GM12865 (cell line): ENCODE results near the gene NCF2.

Source experiments
- DNase-seq: peaks from one replicate; pipeline ENCODE4 v3.0.0; 2010; ENCODE audit warnings: low read depth
- H3K4me3 ChIP-seq: 2 replicates; pipeline ENCODE4 v1.5.1; 2011; ENCODE audit warnings: mild to moderate bottlenecking, low read depth, low read length, control low read depth
- TF ChIP-seq, protein P1 (sequence below): IDR thresholded peaks from 2 replicates; pipeline ENCODE4 v1.5.1; 2011; ENCODE audit warnings: low read length, control low read depth, low read depth, inconsistent platforms; ENCODE audit not compliant: insufficient read depth; ENCODE audit errors: missing control alignments

Gene NCF2

DNA sequence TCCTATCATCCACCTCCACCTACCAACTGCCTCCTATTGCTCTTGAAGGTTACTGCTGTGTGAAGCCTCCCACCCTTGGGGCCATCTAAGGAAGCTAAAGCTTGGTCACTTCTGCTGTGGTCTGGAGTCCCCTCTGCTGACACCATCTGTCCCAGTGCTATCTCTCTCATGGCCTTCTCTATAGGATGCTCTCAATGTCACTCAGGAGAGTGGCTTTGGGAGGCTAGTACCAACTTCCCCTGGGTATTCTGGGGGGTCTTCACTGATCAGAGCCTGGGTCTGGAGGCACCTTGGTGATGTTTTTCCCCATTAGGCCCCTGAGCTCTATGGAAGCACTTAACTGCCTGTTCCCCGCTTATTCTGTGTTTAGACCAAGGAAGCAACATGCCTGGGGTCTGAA lies 12.3 kb upstream of the NCF2 start:
- no peak overlapping the region for H3K4me3 ChIP-seq
- peak; percentile 30 for DNase-seq
- TF ChIP-seq, protein P1, sequence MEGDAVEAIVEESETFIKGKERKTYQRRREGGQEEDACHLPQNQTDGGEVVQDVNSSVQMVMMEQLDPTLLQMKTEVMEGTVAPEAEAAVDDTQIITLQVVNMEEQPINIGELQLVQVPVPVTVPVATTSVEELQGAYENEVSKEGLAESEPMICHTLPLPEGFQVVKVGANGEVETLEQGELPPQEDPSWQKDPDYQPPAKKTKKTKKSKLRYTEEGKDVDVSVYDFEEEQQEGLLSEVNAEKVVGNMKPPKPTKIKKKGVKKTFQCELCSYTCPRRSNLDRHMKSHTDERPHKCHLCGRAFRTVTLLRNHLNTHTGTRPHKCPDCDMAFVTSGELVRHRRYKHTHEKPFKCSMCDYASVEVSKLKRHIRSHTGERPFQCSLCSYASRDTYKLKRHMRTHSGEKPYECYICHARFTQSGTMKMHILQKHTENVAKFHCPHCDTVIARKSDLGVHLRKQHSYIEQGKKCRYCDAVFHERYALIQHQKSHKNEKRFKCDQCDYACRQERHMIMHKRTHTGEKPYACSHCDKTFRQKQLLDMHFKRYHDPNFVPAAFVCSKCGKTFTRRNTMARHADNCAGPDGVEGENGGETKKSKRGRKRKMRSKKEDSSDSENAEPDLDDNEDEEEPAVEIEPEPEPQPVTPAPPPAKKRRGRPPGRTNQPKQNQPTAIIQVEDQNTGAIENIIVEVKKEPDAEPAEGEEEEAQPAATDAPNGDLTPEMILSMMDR, result no peak

DNA sequence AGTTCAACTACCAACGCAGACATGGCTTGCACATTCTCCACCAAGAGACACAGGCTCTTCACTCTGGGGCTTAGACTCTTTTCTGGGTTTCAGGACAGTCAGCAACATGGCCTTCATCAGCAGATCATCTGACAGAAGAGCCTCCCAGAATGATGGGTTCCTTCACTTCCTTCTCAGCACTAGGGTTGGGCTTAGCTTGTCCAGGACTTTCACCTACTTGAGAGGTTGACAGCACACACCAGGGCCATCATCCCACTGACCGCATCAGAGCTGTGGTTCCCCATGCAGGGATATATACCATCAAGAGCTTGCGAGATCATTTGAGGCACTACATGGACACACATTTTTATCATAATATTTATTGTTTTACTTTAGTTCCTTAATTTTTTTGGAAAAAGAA lies 10.4 kb upstream of the NCF2 start:
- DNase-seq, result no peak

DNA sequence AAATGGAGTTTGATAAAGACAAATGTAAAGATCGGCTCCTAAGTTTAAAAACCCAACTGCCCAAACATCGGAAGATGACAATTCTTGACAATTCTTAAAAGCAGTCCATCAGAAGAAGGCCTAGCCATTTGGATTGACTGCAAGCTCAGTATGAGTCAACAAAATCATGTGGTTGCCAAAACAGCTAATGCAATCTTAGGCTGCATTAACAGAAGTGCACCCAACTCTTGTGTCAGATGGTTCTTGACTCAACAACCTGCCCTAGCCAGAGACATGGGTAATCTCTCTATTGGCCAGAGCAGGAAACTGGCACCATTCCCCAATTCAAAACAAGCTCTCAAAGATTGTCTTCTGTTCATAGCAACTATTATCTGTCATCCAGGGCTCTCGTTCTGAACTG lies 9.9 kb upstream of the NCF2 start:
- peak; percentile 55 for DNase-seq
- H3K4me3 ChIP-seq, result no peak overlapping the region
- TF ChIP-seq, protein P1, result no peak

More for the DNA sequence above, 10.4 kb upstream of the NCF2 start:
- TF ChIP-seq, protein P1, result no peak
- H3K4me3 ChIP-seq, result no peak overlapping the region

DNA sequence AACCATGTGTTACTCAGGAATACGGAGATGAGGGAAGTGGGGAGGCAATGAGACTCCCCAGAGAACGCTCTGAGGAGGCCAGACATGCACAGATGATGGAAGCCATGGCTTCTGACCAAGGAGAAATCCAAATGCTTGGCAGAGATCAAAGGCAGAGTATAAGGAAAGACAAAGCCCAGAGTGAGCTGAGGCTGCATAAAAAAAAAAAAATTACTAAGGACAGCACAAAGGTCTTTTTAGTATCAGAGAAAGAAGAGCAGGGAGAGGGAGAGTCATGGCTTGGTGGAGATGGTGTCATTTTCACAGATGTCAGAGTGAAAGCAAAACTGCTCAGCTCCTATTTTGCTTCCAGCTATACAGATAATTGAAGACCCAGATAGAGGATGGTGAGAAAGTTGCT lies 8.1 kb upstream of the NCF2 start:
- no peak overlapping the region for H3K4me3 ChIP-seq
- DNase-seq, result peak; percentile 57
- TF ChIP-seq, protein P1, result no peak

DNA sequence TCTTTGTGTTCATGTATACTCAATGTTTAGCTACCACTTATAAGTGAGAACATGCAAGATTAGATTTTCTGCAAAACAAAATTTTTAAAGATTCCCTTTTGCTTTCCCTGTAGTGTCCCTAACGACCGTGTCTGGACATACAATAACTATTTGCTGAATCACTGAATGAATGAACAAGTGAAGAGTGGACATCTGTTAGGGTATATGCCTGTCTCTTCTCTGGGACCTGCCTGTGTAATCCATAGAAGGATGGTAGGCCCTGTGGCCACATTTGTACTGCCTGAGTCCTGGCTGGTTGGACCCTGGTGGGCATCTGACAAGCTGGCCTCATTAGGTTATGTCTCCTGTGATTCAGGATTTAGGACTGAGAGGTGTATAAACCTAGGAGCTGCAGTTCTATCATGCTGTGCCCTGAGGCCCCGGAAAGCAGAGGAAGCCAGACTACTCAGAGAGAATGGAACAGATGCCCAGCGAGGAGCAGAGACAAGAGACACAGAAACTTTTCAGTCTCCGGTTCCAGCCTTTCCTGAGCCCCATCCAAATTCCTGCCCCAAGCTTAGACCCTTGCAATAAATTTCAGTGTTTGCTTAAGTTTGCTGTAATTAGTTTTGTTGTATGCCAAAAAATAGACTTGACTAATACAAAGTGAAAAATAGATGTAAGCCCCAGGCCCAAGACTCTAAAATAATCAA lies 7.5 kb upstream of the NCF2 start:
- no peak overlapping the region for H3K4me3 ChIP-seq
- TF ChIP-seq, protein P1, result no peak
- DNase-seq, result no peak

DNA sequence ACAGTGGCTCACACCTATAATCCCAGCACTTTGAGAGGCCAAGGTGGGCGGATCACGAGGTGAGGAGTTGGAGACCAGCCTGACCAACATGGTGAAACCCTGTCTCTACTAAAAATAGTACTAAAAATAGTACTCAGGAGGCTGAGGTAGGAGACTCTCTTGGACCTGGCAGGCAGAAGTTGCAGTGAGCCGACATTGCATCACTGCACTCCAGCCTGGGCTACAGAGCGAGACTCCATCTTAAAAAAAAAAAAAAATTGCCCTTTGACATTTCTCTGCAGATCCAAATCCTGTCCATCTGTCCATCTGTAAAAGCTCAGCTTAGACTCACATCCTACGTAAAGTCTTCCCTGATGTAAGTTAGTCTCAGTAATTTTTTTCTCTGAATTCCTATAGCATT lies 6.2 kb upstream of the NCF2 start:
- no peak overlapping the region for H3K4me3 ChIP-seq
- DNase-seq, result no peak
- TF ChIP-seq, protein P1, result no peak

DNA sequence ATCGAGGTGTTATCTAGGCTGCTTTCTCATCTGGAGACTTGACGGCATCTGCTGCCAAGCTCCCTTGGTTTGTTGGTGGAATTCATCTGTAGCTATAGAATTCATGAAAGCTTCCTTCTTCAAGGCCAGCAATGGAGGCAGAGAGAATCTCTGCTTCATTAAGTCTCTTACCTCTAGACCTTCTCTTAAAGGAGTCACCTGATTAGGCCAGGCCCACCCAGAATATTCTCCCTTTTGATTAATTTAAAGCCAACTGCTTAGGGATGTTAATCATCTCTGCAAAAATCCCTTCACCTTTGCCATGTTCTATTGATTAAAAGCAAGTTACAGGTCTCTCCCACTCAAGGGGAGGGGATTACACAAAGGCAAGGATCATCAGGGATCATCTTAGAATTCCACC lies 5.3 kb upstream of the NCF2 start:
- no peak for DNase-seq
- H3K4me3 ChIP-seq, result no peak overlapping the region
- TF ChIP-seq, protein P1, result no peak
